CD4-positive, alpha-beta T cell (primary cell): ENCODE results near the gene OR2J3. TPM values are rescaled to one million over a fixed set of nuclear protein-coding genes. Genes with fewer than 3 reads are reported as not detected.

Source experiments
- ATAC-seq: fragments of 200-7000 bp; cut with Tn5 transposase; one replicate; pipeline ENCODE4 v1.10.0; 2022; ENCODE audit warnings: mild to moderate bottlenecking; ENCODE audit not compliant: poor library complexity
- CTCF ChIA-PET: fragments of 350-600 bp; sonication (Branson Sonifier 250); formaldehyde crosslinking; loops from one replicate; lab custom pipeline; 2021; ENCODE audit warnings: antibody characterized with exemption, inconsistent platforms; lab: Charles Lee
- POLR2A ChIA-PET: fragments of 350-600 bp; sonication (Branson Sonifier 250); formaldehyde crosslinking; loops from one replicate; lab custom pipeline; 2021; ENCODE audit warnings: antibody characterized with exemption, inconsistent platforms; lab: Charles Lee
- DNase-seq, 14 experiments: peaks; one replicate each; pipeline ENCODE4 v3.0.0-alpha.2; 2013 to 2020; ENCODE audit warnings: mixed read lengths in 2 of 14
- H3K27ac ChIP-seq, 2 donors: one replicate each; pipeline versions ENCODE4 v1.5.1 to v1.7.0; 2013; ENCODE audit warnings: low read length in 2 of 2, low read depth in 1 of 2, mild to moderate bottlenecking in 1 of 2
- H3K27me3 ChIP-seq, 2 experiments: 1 replicate in 1 of 2; 2 replicates in 1 of 2; pipeline versions ENCODE4 v1.6.1 to v1.7.0; 2013; ENCODE audit warnings: low read length in 2 of 2, control low read depth in 1 of 2, mild to moderate bottlenecking in 1 of 2, moderate library complexity in 1 of 2; ENCODE audit not compliant: insufficient read depth in 2 of 2, control insufficient read depth in 1 of 2
- H3K36me3 ChIP-seq: one replicate; pipeline ENCODE4 v1.6.1; 2013; ENCODE audit warnings: low read length, control low read depth; ENCODE audit not compliant: insufficient read depth
- H3K4me1 ChIP-seq: one replicate; pipeline ENCODE4 v1.6.1; 2013; ENCODE audit warnings: low read length, control low read depth; ENCODE audit not compliant: insufficient read depth
- H3K4me3 ChIP-seq: one replicate; pipeline ENCODE4 v1.5.1; 2013; ENCODE audit warnings: mild to moderate bottlenecking, low read length, moderate library complexity
- H3K9me3 ChIP-seq, 2 experiments: 1 replicate in 1 of 2; 2 replicates in 1 of 2; pipeline versions ENCODE4 v1.6.1 to v1.7.0; 2013; ENCODE audit warnings: low read length in 2 of 2, mild to moderate bottlenecking in 2 of 2, control low read depth in 1 of 2, moderate library complexity in 1 of 2; ENCODE audit not compliant: control insufficient read depth in 1 of 2, insufficient read depth in 1 of 2
- H3K27ac Mint-ChIP-seq: one replicate; pipeline ENCODE4 v1.8.0; 2020; ENCODE audit warnings: mixed read lengths
- H3K27me3 Mint-ChIP-seq: one replicate; pipeline ENCODE4 v1.8.0; 2021; ENCODE audit warnings: mixed read lengths
- H3K36me3 Mint-ChIP-seq: one replicate; pipeline ENCODE4 v1.8.0; 2021; ENCODE audit warnings: low read depth, mixed read lengths
- H3K4me1 Mint-ChIP-seq: one replicate; pipeline ENCODE4 v1.8.0; 2021; ENCODE audit warnings: low read depth, mixed read lengths
- H3K4me3 Mint-ChIP-seq: one replicate; pipeline ENCODE4 v1.8.0; 2020; ENCODE audit warnings: mild to moderate bottlenecking, mixed read lengths
- H3K9me3 Mint-ChIP-seq: one replicate; pipeline ENCODE4 v1.8.0; 2020; ENCODE audit warnings: mixed read lengths
- CTCF ChIP-seq: fragments of 200-600 bp; IDR thresholded peaks from one replicate; pipeline ENCODE4 v1.8.0; 2022; ENCODE audit warnings: antibody characterized with exemption, mild to moderate bottlenecking
- intact Hi-C, 2 experiments: fragments of 100-400 bp; cut with DNase I in 1 of 2; cut with micrococcal nuclease in 1 of 2; formaldehyde crosslinking; loops; one replicate each; pipeline versions ENCODE4 v1.15.1 to v1.9.0; 2023 to 2025; cut with DNase I, micrococcal nuclease
- total RNA-seq, 174 experiments: library from RNA in 2 of 174; stranded (reverse) in 2 of 174; gene quantifications; one replicate each; pipeline ENCODE4 v1.2.3 and lab custom pipeline; 2021 to 2026

Gene OR2J3
- total RNA-seq, 2 experiments from 2014 or later: not detected

- CTCF ChIA-PET: no interaction called here
- DNase-seq: no peak
- intact Hi-C loops: no loop called here
Measured at GRCh38 chr6:29081312-29081711, 26.5 kb upstream of the OR2J3 start.

DNA sequence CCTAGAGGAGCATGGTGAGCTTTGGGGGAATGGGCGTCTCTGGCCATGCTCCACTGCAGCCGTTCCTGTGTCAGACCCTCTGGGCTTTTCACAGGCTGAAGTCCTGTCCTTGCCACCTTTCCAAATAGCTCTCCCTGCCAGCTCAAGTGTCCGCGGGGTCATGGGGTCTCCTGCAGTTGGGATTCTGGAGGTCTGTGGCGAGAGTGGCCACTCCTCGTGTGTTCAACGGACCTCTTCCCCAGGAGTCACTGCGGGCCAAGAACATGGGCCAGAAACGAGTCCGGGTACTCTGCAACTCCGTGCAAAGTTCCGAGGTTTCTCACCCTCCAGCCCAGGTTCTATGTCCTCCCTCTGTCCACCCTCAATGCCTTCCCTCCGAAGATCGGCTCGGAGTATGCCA lies 25.4 kb upstream of the OR2J3 start:
- no peak for TF ChIP-seq CTCF
- Histone ChIP-seq H3K9me3 (no peaks in the 10 kb centered on the region), H3K27me3 (peaks cover 0 to 2% of the 10 kb centered on the region in 2 experiments), H3K4me3 (no peak overlapping the region), H3K27ac (no peak overlapping the region), H3K4me1 (no peaks in the 10 kb centered on the region), H3K36me3 (no peaks in the 10 kb centered on the region)
- intact Hi-C loops: no loop called here
- Mint-ChIP-seq H3K9me3 (no peaks in the 10 kb centered on the region), H3K4me3 (no peak overlapping the region), H3K27ac (no peak overlapping the region), H3K4me1 (peaks cover 5% of the 10 kb centered on the region), H3K36me3 (no peaks in the 10 kb centered on the region), H3K27me3 (peaks cover 25% of the 10 kb centered on the region)
- POLR2A ChIA-PET: no interaction called here
- CTCF ChIA-PET: no interaction called here
- DNase-seq: peak in 1 of 14 experiments; percentile 4
- ATAC-seq: no peak

More at GRCh38 chr6:29081312-29081711, 26.5 kb upstream of the OR2J3 start:
- peaks cover 2 to 3% of the 10 kb centered on the region in 2 experiments for H3K27me3 ChIP-seq
- H3K27ac ChIP-seq: no peak overlapping the region
- no peaks in the 10 kb centered on the region for H3K9me3 ChIP-seq
- H3K4me3 ChIP-seq: no peak overlapping the region
- no peaks in the 10 kb centered on the region for H3K36me3 Mint-ChIP-seq
- H3K27me3 Mint-ChIP-seq: peaks cover 24% of the 10 kb centered on the region
- POLR2A ChIA-PET: no interaction called here
- no peak overlapping the region for H3K4me3 Mint-ChIP-seq
- no peak for ATAC-seq
- H3K4me1 Mint-ChIP-seq: peaks cover 5% of the 10 kb centered on the region
- H3K36me3 ChIP-seq: no peaks in the 10 kb centered on the region
- no peaks in the 10 kb centered on the region for H3K4me1 ChIP-seq
- H3K9me3 Mint-ChIP-seq: no peaks in the 10 kb centered on the region
- H3K27ac Mint-ChIP-seq: no peak overlapping the region
- TF ChIP-seq CTCF: no peak

DNA sequence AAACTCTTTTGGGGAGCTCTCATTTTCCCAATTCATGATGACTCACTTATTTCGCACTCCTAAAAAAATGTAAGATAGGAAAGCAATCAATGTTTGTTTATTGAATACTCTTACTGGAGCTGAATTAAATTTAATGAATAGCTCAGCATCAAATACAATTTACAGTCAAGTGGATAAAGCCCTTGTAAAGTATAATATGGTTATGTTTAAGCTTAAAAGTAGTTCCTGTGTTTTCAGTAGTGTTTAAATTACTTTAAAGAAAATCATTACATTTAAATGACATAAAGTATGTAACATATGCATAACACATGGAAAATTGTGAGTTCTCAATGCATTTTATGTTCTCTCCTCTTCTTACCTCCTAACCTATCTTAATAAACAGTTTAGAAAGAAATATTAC lies 20.6 kb upstream of the OR2J3 start, which contains the start of gene OR2B3:
Gene OR2B3 (minus strand): TSS at position 101 of the 400 bp plus-strand sequence. CDS start 65 bp downstream, at position 36.
- CTCF ChIA-PET: no interaction called here
- TF ChIP-seq CTCF: no peak
- H3K27me3 Mint-ChIP-seq: peaks cover 59% of the 10 kb centered on the region

More for the DNA sequence above, 20.6 kb upstream of the OR2J3 start, which contains the start of gene OR2B3:
- Histone ChIP-seq H3K4me3 (no peak within 1 kb of the TSS), H3K4me1 (no peaks in the 10 kb centered on the region), H3K27ac (no peak within 1 kb of the TSS), H3K27me3 (peaks cover under 1 to 3% of the 10 kb centered on the region in 2 experiments), H3K9me3 (no peaks in the 10 kb centered on the region), H3K36me3 (no peaks in the 10 kb centered on the region)
- no peak within 1 kb of the TSS for H3K4me3 Mint-ChIP-seq
- no peaks in the 10 kb centered on the region for H3K9me3 Mint-ChIP-seq
- intact Hi-C loops: no loop called here
- H3K27ac Mint-ChIP-seq: no peak within 1 kb of the TSS
- POLR2A ChIA-PET: no interaction called here
- ATAC-seq (no peak), DNase-seq (no peak)
- H3K4me1 Mint-ChIP-seq: no peaks in the 10 kb centered on the region
- H3K36me3 Mint-ChIP-seq: no peaks in the 10 kb centered on the region
